GM21786 (cell line): Measurements from ENCODE around the gene JMJD8.
"Not testable (repeated sequence)": the region's sequence is repeated elsewhere in the genome, so short reads cannot be mapped to it uniquely, and the experiment has no call there.

Experiments used
- ATAC-seq: cut with Tn5 transposase; IDR thresholded peaks from one replicate; pipeline ENCODE4 v1.9.1; 2021; ENCODE audit not compliant: unreplicated experiment

Gene JMJD8

DNA sequence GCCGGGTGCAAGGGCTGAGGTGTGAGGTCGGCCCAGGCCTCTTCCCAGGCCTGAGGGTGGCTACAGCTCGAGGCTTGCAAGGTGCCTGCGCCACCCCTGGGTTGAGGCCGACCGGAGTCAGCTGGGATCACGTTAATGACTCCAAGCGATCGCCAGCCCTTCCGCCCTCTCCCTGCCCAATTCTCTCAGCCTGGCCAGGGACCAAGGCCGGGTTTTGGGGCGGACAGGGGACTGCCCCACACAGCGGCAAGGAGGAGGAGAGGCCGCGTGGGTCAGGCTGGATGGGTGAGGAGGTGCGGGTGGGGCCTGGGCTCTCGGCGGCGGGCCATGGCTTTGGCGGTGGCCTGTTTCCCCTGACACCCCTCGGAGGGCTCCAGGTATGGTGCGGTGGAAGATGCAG is 9.2 kb upstream of the JMJD8 start:
- no peak for ATAC-seq

GRCh38 chr16:692356-693108 is 8.4 kb upstream of the JMJD8 start:
- no peak for ATAC-seq

DNA sequence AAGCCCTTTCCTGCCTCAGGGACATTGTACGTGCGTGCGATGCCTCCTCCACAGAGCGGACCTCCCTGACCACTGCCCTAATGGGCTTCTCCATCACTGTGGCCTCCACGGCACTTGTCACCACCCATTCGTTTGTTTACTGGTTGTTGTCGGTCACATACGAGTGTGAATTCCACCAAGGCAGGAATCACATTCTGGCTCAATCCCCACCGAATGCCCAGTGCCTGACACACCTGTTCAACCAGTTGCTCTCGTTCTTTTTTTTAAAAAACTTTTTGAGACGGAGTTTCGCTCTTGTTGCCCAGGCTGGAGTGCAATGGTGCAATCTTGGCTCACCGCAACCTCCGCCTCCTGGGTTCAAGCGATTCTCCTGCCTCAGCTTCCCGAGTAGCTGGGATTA is 7.1 kb upstream of the JMJD8 start:
- ATAC-seq = not testable (repeated sequence)

DNA sequence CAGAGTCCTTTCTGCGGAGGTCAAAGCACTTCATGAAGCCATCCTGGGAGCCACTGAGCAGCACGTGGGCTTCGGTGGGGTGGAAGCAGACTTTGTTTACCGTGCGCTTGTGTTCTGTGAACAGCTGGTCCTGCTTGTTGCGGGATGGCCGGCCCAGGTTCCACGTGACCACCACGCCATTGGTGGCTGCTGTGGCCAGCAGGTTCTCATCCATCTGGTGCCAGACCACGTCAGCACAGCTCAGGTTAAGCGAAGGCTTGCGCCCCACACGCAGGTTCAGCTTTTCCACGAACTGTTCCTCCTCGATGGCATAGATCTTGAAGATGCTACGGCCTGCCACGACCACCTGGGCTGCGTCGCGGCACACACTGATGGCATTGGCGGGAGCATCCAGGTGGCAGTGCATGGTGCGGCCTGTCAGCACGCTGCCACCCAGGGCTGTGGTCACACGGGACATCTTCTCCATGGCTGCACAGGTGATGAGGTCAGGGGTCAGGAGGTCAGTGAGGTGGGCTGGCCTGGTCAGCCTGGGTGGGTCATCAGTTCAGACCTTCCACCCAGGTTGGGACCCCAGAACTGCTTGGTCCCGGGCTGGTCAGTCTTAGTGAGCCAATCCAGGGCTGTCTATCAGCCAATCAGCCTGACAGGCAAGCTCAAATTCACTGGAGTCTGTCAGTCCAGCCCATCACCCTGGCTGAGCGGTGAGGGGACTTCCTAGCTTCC is 5.2 kb upstream of the JMJD8 start:
- no peak for ATAC-seq

DNA sequence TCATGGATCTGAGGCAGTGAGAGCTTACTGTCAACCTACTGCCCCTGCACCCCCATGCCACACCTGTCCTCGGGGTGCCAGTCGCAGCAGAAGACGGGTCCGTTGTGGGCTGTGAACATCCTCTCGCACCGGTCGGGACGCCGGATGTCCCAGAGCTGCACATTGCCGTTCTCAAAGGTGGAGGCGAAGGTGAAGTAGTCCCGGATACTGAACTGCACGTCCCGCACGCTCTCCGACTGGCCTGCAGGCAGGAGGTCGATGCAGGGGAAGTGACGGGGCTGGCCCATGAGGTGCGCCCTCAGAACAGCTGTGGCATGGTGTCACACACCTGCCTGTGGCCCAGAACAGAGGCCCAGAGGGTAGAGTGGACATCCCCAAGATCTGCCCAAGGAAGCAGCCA is 3.4 kb upstream of the JMJD8 start:
- no peak for ATAC-seq

DNA sequence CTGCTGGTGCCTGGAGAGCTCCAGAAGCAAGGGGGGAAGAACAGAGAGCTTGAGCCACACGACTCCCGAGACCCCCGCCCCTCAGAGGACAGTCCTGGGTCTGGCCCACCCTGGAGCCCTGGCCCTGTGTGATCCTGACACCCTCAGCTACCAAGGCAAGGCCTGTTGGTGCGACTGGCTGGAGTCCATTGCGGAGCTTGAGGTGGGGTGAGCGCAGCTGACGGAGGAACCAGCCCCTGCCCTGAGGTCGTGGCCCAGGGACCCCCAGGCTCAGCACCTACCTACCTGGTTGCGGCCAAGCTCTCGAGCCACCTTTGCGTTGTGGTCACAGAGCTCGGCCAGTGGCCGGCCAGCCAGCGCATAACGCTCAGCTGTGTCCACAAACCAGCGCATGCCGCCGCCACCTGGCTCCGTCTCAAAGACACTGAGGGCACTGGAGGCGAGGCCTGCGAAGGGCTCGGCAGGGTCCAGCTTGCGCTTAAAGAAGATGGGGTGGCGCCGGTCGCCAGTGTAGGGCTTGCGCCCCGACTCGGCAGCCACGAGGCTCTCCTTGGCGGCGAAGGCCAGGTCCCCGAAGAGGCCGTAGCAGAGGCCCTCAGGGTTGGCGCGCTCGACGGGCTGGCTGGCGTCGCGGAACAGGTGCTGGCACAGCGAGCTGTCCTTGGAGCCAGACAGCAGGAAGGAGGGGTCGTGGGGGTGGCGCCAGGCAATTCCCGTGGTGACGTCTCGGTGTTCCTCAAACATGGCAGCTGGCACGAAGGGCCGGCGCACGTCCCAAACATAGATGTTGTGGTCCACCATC is 2.5 kb upstream of the JMJD8 start:
- ATAC-seq = no peak

DNA sequence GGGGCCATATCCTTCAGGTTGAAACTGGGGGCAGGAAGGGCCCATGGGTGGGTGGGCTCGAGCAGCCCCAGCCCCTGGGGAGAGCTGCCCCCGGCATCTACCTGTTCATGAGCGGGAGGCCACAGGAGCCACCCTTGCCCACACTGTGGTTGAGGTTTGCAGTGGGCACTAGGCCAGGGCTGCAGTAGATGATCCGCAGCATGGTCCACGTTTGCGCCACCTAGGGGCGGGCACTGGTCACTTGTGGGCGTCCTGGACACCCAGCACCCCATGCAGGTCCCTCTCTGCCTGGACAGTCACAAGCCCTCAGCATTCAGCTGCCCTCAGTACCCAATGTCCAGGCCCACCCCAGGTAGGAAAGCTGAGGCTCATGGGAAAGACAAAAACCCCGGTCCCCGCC is 1.8 kb upstream of the JMJD8 start:
- no peak for ATAC-seq

- ATAC-seq = no peak
Measured at GRCh38 chr16:684961-685696, 995 bp upstream of the JMJD8 start.

GRCh38 chr16:683396-684070 is 601 bp downstream of the JMJD8 start:
- ATAC-seq = no peak

GRCh38 chr16:682493-683395 is 1.4 kb downstream of the JMJD8 start:
- ATAC-seq = no peak

DNA sequence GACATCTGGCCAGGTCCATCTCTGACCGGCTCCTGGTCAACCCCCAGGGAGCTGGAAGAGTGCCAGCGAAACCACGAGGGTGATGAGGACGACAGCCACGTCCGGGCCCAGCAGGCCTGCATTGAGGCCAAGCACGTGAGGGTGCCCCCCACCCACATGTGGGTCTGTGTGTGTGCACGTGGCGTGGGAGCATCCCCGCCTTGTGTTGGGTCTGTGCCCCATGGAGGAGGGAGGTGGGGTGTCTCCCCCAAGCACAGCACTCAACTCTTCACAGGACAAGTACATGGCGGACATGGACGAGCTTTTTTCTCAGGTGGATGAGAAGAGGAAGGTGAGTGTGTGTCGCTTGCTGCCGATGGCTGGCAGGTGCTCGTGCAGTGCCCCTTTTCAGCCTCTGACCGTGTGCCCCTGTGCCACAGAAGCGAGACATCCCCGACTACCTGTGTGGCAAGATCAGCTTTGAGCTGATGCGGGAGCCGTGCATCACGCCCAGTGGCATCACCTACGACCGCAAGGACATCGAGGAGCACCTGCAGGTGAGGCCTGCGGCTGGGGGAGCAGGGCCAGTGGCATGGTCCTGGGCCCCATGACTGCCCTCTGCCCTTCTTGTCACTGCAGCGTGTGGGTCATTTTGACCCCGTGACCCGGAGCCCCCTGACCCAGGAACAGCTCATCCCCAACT is 2.2 kb downstream of the JMJD8 start:
- no peak for ATAC-seq

- no peak for ATAC-seq
Measured at GRCh38 chr16:680967-681745, 3.0 kb downstream of the JMJD8 start.

DNA sequence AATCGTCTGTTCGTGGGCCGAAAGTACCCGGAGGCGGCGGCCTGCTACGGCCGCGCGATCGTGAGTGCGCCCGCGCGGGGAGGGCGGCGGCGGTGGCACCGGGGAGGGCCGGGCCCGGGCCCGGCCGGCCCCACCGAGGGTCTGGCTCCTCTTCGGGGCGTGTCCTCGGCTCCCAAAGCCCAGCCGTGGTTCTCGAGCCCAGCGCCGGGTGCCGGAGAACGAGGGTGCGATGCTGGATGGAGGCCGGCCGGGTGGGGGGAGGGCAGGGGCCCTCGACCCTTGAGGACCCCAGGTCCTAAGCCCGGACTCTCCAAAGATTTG is 3.5 kb downstream of the JMJD8 start:
- peak; percentile 4 for ATAC-seq

DNA sequence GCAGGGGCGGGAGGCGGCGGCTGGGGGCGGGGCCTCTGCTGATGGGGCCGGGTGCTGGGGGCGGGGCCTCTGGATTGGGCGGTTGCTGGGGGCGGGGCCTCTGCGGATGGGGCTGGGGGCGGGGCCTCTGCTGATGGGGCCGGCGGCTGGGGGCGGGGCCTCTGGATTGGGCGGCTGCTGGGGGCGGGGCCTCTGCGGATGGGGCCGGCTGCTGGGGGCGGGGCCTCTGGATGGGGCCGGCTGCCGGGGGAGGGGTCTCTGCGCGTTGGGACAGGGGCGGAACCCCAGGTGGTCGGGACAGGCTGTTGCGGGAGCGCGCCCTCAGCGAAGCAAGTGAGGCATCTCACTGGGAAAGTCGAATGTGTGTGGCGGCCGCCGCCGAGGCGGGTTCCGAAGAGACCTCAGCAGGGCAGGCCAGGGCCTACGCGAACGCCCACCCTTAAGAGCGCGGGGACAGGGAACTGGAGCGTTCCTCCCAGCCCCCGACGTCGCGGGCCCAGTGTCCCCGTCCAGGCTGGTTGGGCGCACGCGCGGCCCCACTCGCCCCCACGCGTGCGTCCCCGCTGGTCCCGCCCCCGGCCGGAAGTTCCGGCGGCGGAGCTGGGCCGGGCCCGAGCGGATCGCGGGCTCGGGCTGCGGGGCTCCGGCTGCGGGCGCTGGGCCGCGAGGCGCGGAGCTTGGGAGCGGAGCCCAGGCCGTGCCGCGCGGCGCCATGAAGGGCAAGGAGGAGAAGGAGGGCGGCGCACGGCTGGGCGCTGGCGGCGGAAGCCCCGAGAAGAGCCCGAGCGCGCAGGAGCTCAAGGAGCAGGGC is 4.1 kb downstream of the JMJD8 start, which contains the start of gene STUB1:
Gene STUB1, plus strand, starts transcription at position 597 of the 811 bp plus-strand sequence. Its CDS starts 116 bp downstream, at position 713.
- peak; percentile 37 for ATAC-seq

DNA sequence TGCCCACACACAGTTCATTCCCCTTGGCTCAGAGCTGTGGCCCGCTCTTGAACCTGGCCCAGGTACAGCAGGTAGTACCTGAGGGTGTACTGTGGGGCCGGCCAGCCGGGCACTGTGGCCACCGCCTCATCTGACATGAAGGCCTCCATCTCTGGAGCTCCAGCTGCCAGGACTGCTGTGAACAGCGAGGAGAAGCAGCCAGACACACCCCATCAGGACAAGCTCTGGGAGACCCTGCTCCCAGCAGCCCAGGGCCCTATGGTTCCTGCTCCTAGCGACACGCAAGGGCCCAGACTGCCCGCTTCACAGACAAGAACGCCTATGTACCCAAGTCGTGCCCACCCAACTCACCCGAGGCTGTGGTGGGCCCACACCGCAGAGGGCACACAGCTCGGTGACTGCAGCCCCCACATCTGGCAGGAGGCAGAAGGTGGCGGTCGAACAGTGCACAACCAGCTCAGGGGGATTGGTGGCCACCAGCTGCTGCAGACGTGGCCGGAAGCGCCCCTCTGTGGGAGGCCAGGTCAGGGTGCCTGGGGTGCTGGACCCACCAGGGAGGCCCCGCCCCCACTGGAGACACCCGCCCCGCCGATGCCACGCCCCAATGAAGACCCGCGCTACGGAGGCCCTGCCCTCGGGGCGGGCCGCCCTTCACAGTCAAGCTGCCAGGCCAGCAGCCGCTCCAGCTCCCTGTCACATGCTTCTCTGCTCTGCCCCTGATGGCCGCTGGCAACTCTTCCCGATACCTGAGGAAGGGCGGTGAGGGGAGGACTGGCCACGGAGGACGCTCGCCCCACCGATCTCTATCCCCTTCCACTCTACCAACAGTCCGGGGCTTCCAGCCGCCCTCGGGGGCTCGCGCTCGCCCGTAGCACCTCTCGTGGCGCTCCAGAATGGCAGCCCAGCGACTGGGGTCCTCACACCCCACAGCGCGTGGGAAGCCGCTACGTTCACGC is 5.0 kb downstream of the JMJD8 start:
- no peak for ATAC-seq

DNA sequence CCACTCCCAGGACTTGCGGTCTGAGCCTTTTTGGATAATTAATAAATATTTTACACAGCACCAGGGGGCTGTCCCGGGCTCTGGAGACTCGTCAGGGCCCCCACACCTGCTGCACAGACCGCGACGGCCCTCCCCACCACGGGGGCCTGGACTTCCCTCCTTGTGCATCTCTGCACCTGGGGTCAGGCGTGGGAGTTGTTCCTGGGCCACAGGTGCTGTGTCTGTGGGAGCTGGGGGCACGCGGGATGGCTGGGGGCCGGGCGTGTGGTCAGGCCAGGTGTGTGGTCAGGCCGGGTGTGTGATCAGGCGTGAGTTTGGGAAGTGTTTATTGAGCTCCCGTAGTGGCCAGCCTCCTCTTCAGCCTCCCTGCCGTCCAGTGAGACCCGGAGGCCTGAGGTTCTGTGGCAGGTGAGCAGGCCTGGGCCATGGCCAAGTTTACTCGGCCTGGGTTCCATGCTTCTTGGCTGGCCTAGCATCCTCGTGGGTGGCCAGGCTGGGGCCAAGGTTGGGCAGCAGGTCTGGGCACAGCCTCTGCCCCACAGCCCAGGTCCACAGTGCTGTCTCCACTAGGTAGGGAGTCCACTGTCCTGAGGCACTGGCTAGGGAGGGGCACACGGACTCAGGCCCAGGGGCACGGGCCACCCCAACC is 5.8 kb downstream of the JMJD8 start:
- no peak for ATAC-seq
